MM.1S (cell line): Measurements from ENCODE around the gene RAB44.

Source experiments
- CTCF ChIP-seq: fragments of 300-600 bp; sonication (generic); IDR thresholded peaks from 2 replicates; pipeline ENCODE4 v1.5.1; 2016; ENCODE audit warnings: antibody characterized with exemption, low read length, mixed read lengths
- EZH2 ChIP-seq: fragments of 300-600 bp; sonication (generic); optimal IDR thresholded peaks from 2 replicates; pipeline ENCODE3; 2017; ENCODE audit warnings: low read depth, mild to moderate bottlenecking, antibody characterized with exemption, low read length, mixed read lengths
- EZH2phosphoT487 ChIP-seq: fragments of 300-600 bp; sonication (generic); IDR thresholded peaks from 2 replicates; pipeline ENCODE4 v1.6.1; 2018; ENCODE audit warnings: antibody characterized with exemption, low read length

- TF ChIP-seq CTCF (no peak), EZH2phosphoT487 (no peak), EZH2 (no peak)
Observed at GRCh38 chr6:36754582-36755434, 57.2 kb downstream of the RAB44 start.
